ENCODE measurements around the gene ENO1. TPM values are rescaled to one million over a fixed set of nuclear protein-coding genes. Genes with fewer than 3 reads are reported as not detected.

The ENO1 gene
- total and polyA plus RNA-seq, 10 of the 15 experiments (the other 5 are each of a cell fraction or from before 2014, with no cell fraction given): 1,850 to 4,219 (median 2,331) TPM

DNA sequence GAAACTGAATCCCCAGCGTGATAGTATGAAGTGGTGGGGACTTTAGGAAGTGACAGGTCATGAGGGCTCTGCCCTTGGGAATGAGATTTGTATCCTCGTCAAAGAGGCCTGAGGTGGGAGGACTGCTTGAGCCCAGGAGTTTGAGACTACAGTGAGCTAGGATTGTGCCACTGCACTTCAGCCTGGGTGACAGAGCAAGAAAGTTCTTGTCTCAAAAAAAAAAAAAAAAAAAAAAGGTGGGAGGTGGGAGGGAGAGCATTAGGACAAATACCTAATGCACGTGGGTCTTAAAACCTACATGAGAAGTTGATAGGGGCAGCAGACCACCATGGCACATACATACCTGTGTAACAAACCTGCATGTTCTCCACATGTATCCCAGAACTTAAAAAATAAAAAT is 37.1 kb downstream of the ENO1 start:
- ChIA-PET CTCF (interaction anchor here (0.6 kb wide), 1 partner anchor 1425 kb away, joined by 3 read pairs; no protein-coding TSS in a partner anchor), RAD21 (ENCODE audit: unreplicated experiment) (no interaction called here), POLR2A (interaction anchor here (0.6 kb wide), 1 partner anchor 637 kb away, joined by 11 read pairs; no protein-coding TSS in a partner anchor), SMC1A (ENCODE audit: uncharacterized antibody, unreplicated experiment) (interaction anchor here (0.7 kb wide), 1 partner anchor 213 kb away, joined by 3 read pairs; no protein-coding TSS in a partner anchor)
- in situ Hi-C loops (cut with MboI): loop anchor here (5.0 kb wide), 1 partner anchor 279 kb away; no protein-coding TSS in a partner anchor
- no TSS peak for BruUV-seq (replicated peaks)
- Histone ChIP-seq H2AFZ (ENCODE audit: control insufficient read depth, low read depth, low read length) (no peak overlapping the region), H3K4me1 (ENCODE audit: control insufficient read depth, insufficient read depth, low read length) (no peaks in the 10 kb centered on the region), H3K79me2 (ENCODE audit: control insufficient read depth, insufficient read depth, low read length) (no peaks in the 10 kb centered on the region), H3K9ac (ENCODE audit: control insufficient read depth, insufficient read depth, low read length) (no peak overlapping the region), H3K36me3 (ENCODE audit: control insufficient read depth in 2 of 2, insufficient read depth in 2 of 2, low read length in 1 of 2) (no peaks in the 10 kb centered on the region), H3K4me3 (no peak overlapping the region), H4K20me1 (ENCODE audit: control insufficient read depth, insufficient read depth) (no peaks in the 10 kb centered on the region), H3K27ac (ENCODE audit: control insufficient read depth, insufficient read depth) (no peak overlapping the region), H3K4me2 (ENCODE audit: control insufficient read depth, insufficient read depth) (no peak overlapping the region), H3K9me3 (replicated peaks; ENCODE audit: control insufficient read depth, insufficient read depth, low read length) (no peaks in the 10 kb centered on the region; the same call in 2 of the 3 replicates), H3K27me3 (replicated peaks in 1 of 2; ENCODE audit: control insufficient read depth in 2 of 2, insufficient read depth in 2 of 2, low read length in 1 of 2) (no peaks in the 10 kb centered on the region)
- TF ChIP-seq ATF7 (IDR thresholded peaks at IDR 0.05; ENCODE audit: low read depth): no peak
- TF ChIP-seq BHLHE40 (IDR thresholded peaks at IDR 0.05; ENCODE audit: borderline replicate concordance in 1 of 2, low read depth in 2 of 2, low read length in 1 of 2): no peak
- no peak for TF ChIP-seq FOXM1 (IDR thresholded peaks at IDR 0.05; ENCODE audit: low read depth, low read length)
- TF ChIP-seq, protein P1, sequence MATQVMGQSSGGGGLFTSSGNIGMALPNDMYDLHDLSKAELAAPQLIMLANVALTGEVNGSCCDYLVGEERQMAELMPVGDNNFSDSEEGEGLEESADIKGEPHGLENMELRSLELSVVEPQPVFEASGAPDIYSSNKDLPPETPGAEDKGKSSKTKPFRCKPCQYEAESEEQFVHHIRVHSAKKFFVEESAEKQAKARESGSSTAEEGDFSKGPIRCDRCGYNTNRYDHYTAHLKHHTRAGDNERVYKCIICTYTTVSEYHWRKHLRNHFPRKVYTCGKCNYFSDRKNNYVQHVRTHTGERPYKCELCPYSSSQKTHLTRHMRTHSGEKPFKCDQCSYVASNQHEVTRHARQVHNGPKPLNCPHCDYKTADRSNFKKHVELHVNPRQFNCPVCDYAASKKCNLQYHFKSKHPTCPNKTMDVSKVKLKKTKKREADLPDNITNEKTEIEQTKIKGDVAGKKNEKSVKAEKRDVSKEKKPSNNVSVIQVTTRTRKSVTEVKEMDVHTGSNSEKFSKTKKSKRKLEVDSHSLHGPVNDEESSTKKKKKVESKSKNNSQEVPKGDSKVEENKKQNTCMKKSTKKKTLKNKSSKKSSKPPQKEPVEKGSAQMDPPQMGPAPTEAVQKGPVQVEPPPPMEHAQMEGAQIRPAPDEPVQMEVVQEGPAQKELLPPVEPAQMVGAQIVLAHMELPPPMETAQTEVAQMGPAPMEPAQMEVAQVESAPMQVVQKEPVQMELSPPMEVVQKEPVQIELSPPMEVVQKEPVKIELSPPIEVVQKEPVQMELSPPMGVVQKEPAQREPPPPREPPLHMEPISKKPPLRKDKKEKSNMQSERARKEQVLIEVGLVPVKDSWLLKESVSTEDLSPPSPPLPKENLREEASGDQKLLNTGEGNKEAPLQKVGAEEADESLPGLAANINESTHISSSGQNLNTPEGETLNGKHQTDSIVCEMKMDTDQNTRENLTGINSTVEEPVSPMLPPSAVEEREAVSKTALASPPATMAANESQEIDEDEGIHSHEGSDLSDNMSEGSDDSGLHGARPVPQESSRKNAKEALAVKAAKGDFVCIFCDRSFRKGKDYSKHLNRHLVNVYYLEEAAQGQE (IDR thresholded peaks at IDR 0.05; ENCODE audit: low read depth, low read length): no peak
- TF ChIP-seq NR2C1 (IDR thresholded peaks at IDR 0.05): no peak
- FAIRE-seq: no peak
- DNase-seq (ENCODE audit: low read depth, low spot score): no peak
- ATAC-seq: no peak
- intact Hi-C loops (cut with micrococcal nuclease; ENCODE audit: unreplicated experiment): no loop called here
- WGBS (ENCODE audit: insufficient coverage, insufficient replicate concordance, low lambda C conversion rate, missing lambda C conversion rate): 39% methylated on average over 2 of the region's 3 CpGs

All from GM12878 (cell line).